ELF-1 (cell line): ENCODE results near the gene KLHL30.
A peak's percentile ranks its signal among the peaks of the same experiment; 100 is the strongest.

Source experiments
- DNase-seq: peaks from one replicate; pipeline ENCODE4 v3.0.0-alpha.2; 2016; ENCODE audit warnings: low read depth, low spot score

The KLHL30 gene

GRCh38 chr2:238120463-238121298 is 17.8 kb upstream of the KLHL30 start:
- DNase-seq, result peak; percentile 83

- no peak for DNase-seq
Measured at GRCh38 chr2:238121511-238122286, 16.8 kb upstream of the KLHL30 start.

- no peak for DNase-seq
Measured at GRCh38 chr2:238122287-238123217, 15.9 kb upstream of the KLHL30 start.

GRCh38 chr2:238123218-238123971 is 15.1 kb upstream of the KLHL30 start:
- DNase-seq, result no peak

- no peak for DNase-seq
Measured at GRCh38 chr2:238123991-238124470, 14.4 kb upstream of the KLHL30 start.

- no peak for DNase-seq
Measured at GRCh38 chr2:238124488-238125126, 13.9 kb upstream of the KLHL30 start.

GRCh38 chr2:238125127-238125885 is 13.2 kb upstream of the KLHL30 start:
- DNase-seq, result no peak

GRCh38 chr2:238126338-238126737 is 12.1 kb upstream of the KLHL30 start:
- DNase-seq, result no peak

- no peak for DNase-seq
Measured at GRCh38 chr2:238126775-238127164, 11.7 kb upstream of the KLHL30 start.

- DNase-seq, result no peak
Measured at GRCh38 chr2:238127165-238128060, 11.1 kb upstream of the KLHL30 start.

GRCh38 chr2:238128061-238128440 is 10.4 kb upstream of the KLHL30 start:
- DNase-seq, result no peak

GRCh38 chr2:238128534-238129001 is 9.9 kb upstream of the KLHL30 start:
- no peak for DNase-seq

GRCh38 chr2:238129166-238130010 is 9.1 kb upstream of the KLHL30 start:
- no peak for DNase-seq

- DNase-seq, result no peak
Measured at GRCh38 chr2:238130111-238130695, 8.3 kb upstream of the KLHL30 start.

GRCh38 chr2:238130696-238131628 is 7.5 kb upstream of the KLHL30 start:
- DNase-seq, result no peak
